ENCODE results near the gene DOK6.
"Not testable (repeated sequence)": the region's sequence is repeated elsewhere in the genome, so short reads cannot be mapped to it uniquely, and the experiment has no call there.

Gene DOK6

DNA sequence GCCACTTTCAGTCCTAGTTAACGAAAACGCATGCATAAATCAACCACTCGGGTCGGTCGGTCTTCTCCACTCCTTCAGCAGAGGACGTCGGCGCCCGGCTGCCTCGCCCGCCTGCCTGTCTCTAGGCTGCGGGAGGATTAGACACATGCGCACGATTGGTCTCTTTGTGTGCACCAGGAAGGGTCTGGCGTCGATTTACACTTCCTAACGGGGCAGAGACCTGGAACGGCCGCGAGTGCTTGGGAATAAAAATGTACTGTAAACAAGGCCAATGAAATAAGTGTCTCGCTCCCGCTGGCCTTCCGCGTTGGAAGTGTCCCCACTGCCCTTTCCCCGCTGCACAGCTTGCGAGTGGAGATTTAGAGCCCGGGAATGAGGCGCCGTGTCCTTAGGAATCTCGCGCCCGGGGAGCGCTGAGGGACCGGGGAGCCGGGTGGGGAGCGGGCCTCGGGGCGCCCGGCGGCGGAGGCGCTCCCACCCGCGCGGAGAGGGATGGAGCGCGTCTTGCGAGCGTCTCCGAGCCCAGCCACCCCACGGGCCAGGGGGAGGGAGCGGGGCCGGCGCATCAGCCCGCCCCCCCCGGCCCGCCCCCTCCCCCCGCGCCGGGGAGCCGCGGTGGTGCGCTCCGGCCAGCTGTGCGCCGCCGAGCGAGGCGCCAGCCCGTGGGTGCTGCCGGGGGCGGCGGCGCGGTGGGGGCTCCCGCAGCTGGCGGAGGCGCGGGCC is at the start of gene DOK6:
Gene DOK6, plus strand, starts transcription at position 636 of the 723 bp plus-strand sequence.
- peak; percentile 7 for DNase-seq

DNA sequence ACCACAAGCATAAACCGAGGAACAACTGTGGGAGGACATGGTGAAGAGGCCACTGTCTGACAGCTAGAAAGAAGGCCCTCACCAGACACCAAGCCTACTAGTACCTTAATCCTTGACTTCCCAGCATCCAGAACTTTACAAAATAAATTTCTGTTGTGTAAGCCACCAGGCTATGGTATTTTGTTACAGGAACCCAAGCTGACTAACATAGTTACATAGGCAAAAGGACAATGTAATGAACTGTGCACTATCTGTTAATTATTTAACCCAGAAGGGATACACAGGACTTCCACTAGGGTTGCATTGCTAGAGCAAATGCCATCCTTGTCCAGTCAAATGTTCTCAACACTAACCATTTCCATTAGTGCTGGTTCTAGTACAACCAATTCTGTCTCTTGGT is 47.7 kb upstream of the DOK6 start:
- DNase-seq, result no peak

DNA sequence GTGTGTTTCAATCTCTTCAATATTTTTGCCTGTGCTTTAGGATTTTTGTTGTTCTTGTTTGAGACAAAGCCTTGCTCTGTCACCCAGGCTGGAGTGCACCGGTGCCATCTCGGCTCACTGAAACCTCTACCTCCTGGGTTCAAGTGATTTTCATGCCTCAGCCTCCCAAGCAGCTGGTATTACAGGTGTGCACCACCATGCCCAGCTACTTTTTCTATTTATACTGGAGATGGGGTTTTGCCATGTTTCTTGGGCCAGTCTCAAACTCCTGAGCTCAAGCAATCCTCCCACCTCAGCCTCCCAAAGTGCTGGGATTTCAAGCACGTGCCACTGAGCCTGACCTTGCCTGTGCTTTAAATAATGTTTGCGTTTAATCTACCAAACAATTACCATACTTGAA is 43.1 kb upstream of the DOK6 start:
- no peak for DNase-seq

DNA sequence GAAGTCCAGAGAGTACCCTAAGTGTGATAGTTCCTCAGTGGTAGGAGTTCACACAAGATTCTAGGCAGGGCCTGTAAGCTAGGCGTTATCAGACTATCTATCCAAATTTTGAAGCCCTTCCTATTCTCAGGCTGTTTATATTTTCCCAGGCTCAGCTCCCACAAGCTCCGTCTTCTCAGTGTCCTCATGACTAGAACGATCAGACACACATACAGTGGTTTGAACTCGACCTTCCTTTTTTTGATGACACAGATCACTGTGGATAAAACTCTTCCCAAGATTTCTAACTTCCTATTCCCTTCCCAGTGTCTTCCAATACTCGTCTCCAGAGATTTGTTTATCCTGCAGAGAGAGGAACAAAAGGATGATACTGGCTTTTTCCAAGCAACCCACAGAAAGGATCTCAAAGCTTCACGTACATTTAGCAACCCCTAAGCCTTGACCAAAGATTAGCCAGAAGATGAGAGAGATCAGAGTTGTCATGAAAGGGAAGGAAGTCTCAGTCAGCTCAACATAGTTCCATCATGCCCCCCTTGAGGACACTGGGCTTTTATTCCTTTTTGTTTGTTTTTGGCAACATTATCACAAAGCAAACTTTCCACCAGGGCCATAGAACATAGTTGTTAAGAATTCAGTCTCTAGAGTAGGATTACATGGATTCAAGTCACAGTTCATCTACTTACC is 42.3 kb upstream of the DOK6 start:
- DNase-seq, result no peak

DNA sequence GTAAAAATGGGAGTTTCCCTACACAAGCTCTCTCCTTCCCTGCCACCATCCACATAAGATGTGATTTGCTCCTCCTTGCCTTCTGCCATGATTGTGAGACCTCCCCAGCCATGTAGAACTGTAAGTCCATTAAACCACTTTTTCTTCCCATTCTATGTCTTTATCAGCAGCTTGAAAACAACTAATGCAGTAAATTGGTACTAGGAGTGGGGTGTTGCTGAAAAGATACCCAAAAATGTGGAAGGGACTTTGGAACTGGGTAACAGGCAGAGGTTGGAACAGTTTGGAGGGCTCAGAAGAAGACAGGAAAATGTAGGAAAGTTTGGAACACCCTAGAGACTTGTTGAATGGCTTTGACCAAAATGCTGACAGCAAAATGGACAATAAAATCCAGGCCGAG is 40.9 kb upstream of the DOK6 start:
- DNase-seq, result not testable (repeated sequence)

DNA sequence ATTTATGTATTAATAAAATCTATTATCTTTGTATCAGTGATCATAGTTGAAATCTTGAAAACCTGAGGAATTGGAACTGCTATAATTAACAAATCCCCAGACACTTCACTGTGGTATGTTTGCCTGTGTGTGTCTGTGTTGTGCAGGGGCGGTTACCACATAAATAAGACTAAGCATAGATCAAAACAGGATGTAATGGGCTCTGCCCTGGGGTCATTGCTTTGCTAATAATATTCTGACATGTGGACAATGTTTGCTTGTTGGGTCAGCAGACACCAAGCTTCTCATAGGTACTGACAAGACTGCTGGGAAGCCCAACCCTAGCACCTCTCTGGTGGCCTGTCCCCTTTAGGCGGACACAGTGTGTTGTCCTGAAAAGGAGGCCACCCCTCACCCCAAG is 35.8 kb upstream of the DOK6 start:
- DNase-seq, result no peak

DNA sequence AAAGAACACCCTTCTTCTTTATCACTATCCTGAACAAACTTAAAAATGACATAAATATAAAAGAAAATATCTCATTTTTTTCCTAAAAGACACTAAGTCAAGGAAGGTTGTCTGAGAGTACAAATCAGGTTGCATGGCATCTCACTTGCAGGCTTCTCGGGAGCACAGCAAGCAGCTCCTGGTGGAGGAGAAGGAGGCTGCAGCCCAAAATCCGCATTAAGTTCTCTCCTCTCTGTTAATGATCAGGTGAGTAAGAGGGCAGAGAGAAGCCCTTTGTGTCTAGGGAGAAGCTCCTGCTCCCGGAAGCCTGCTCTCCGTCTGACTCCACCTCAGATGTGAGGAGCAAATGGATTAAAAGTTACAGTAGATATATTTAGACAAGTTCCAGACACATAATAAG is 35.0 kb upstream of the DOK6 start:
- DNase-seq, result no peak

DNA sequence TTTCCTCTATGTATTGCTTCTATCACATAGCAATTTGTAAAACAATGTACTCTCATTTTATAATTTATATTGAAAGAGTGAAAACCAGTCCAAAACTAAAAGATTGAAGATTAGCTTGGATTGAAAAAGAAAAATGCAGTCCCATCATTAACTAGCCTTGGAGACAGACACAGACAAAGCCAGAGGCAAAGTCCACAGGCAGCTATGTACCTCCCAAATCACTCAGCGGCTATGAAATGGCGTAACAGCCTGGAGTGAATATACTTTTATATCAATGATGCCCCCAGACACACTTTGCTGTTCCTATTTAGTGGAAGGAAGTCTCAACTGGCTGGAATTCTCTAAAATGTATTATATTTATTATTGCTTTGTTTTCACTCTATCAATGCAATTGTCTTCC is 33.6 kb upstream of the DOK6 start:
- no peak for DNase-seq

DNA sequence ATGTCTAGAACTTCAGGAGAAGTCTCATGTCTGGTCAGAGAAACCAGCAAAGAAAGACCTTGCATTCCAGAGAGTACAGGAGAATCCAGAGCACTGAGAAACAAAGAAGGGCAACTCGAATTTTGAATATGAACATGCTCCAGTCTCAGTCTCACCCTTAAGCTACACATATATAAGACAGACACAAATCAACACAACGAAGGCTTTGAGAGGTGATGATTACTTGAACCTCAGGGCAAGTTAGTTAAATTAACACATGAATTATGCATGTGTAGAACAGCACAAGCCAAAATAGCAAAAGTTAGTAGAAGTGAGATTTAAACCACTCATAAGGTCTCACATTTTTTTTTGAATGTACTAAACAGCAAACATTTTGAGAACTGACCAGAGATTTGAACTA is 29.0 kb upstream of the DOK6 start:
- no peak for DNase-seq

DNA sequence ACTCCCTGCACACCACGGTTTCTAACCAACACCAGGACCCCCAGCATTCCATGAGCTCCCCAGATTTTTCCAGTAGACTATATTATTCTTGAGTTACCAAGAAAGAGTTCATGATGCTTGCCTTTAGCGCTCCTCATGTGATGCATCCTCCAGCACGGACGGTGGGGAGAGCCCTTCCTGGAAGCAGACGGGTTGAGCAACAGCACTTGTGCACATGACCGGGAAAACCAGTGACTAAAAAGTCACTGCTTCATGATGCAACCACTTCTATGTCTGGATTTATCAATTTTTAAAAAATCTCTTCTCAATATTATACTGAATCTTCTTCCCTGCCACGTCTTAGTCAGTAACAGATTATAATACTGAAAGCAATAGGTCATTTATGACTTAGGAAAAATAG is 20.4 kb upstream of the DOK6 start:
- DNase-seq, result no peak

DNA sequence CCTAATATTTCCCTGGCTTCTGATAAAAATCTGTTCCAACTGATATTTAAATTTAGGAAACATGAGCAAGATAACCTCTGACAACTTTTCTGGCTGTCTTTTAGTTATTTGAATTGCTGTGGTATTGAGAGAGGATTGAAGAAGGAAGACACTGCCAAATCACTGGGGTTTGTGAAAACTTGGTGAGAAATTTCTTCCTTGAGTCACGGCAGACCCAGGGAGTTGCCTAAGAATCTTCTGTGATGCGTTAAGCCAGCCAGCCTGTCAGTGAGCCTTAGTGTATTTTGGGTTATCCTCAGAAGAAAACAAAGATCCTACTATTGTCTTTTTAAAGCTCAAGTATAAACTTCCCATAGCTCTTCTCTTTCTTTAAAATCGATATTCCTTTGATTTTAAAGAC is 17.5 kb upstream of the DOK6 start:
- no peak for DNase-seq

DNA sequence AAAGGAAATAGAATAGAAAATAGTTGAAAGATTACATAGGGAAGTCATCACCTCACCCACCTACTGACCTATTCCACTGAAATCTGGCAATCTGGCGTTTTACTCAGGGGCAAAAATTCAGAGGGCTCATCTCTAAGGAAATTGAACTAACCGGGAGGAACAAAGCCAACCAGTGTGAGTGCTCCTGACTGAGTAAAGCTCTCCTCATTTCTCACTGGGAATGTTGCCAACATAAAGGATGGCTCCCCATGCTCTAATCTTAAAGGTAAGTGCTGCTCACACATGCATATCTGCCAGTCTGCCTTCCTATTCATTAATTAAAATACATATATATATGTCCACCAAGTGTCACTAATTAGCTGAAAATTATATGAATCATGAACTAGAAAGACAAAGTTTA is 13.5 kb upstream of the DOK6 start:
- no peak for DNase-seq

DNA sequence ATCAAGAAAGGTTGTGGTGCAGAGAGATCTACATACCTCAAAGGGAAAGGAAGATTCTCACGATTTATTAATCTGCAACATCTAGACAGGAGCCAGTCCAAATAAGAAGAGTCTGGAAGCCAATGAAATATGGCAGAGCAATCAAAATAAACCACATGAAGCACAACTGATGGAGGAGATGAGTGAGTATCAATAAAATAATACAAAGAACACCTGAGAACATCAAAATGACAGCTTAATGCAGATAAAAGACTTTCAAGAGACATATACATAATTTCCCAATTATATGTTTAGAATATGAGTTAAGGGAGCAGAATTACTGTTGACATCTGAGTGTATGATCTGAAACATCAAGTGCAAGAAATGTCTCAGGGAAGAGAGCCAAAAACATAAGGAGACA is 12.5 kb upstream of the DOK6 start:
- no peak for DNase-seq

DNA sequence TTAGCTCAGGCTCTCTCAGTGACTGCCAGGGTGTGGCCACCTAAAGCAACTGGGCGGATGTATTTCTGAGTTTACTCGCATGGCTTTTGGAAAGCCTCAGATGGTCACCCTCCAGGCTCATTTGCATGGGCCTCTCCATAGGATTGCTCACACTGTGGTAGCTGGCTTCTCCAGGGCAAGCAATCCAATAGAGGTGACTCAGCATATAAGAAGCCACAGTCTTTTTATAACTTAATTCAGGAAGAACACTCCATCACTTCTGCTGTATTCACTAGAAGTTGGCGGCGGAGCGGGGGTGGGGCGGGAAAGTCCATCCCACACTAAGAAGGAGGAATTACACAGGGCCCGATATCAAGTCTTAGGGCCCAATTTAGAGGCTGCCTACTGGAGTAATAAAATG is 3.6 kb upstream of the DOK6 start:
- DNase-seq, result no peak

DNA sequence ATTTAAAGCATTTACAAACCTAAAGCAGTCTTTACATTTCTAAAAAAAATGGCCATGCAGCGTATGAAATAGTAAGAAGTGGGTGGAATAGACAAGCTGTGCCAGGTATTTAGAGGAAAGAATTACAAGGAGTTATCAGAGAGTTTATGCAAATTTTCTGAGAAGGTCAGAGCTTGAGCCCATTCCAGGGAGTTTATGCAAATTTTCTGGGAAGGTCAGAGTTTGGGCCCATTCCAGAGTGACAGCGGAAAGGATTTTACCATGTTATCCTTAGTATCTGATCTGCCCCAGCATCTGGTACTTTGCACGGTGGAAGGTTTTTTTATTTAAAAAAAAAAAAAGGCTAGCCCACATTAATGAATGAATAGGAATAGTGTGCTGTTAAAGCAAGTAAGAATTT is 1.4 kb upstream of the DOK6 start:
- no peak for DNase-seq

DNA sequence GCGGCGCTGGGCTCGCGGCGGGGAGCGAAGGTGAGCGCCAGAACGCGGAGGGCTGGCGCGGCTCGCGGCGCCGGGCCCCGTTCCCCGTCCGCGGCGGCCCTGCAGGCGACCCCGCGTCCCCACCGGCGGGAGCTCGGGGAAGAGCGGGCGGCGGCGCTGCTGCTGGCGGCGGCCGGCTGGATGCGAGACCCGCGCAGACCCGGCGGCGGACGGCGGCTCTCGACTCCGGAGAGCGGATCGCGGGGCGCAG is 213 bp downstream of the DOK6 start:
- no peak for DNase-seq

DNA sequence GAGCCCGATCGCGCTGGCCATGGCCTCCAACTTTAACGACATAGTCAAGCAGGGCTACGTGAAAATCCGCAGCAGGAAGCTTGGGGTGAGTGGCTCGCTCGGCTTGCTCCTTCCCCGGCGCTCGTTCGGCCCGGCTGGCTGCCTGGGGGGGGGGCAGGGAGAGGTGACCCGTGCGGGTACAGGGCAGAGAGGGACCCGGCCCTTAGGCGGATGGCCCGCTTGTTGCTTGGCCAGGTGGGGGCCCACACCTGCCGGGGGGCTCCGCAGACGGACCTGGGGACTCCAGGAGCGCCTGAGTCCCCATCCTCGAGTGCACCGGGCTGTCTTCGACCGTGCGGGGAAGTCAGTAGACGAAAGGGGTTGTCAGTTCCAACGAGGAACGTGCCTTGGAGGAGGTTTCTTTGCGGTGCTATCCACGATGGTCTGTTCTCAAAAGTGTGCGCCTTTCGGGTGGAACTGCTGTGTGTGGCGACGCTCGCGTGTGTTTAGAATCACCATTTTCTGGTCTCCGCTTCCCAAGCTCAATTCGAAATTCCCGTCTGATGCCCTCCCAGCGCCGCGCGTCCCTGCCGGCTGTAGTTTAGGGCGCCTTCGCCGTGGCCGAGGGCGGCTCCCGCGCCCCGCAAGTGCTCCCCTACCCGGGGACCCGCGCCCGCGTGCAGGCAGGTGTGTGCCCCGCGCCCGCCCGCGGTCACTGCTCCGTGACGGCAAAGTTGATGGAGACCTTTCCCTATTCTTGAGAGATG is 711 bp downstream of the DOK6 start:
- peak; percentile 0 for DNase-seq

DNA sequence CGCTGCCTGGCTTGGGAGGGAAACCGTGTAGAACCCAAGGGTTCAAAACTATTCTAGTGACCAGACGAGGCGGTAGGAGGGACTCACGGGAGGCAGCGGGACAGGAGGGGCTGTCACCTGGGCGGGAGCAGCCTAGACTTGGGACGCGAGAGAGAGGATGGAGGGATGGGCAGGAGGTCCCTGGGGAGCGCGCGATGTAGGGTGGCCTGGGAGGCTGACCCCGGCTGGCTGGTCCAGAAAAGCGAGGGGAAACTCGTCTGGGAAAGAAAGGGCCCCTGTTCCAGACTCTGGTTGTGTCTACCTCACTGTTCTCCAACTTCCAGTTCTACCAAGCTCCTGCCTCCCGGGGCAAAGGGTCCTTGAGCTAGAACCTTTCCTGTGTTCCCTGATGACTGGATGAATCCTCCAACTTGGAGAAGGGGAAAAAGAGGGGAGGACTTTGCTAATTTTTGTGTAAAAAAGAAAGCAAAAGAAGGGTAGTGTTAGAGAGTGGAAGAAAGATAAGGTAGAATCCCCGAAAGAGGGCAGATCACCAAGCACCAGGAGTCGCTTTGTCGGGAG is 1.4 kb downstream of the DOK6 start:
- no peak for DNase-seq

DNA sequence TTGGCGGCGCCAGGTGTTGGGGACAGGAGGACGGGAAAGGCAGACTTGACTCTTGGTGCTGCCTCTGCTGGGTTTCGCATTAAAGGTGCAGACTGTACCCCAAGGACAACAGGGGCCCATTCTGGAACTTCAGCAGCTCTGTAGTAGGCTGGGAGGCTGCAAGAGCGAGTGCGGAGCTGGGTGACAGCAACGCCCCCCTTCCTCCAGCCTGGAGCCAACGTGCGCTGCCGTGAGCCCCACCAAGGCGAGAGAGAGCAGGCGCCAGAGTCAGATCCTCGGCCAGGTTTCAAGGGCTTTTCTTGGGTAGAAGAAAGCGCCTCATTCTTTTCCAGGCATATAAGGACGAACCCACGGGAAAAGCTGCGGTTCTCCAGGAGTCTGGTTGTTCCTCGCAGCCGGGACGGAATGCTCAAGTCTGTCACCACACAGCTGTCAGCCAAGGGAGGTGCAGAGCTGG is 1.9 kb downstream of the DOK6 start:
- no peak for DNase-seq

DNA sequence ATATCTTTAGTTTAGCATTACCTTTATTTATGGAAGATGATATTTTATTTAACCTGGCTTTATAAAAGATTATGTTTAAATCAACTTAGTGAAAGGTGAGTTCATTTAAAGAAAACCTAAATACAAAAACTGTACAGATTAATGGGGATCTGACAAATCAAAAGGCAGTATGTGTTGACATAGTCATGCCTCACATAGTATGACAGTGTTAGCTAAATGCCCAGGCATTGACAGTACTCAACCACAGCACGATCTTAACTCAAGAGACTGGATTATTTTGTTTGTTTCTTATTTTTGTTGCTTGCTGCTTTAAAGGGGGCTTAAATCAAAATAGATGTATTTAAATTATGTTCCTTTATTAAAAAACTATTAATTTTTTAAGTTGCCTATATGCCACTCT is 7.8 kb downstream of the DOK6 start:
- DNase-seq, result no peak

DNA sequence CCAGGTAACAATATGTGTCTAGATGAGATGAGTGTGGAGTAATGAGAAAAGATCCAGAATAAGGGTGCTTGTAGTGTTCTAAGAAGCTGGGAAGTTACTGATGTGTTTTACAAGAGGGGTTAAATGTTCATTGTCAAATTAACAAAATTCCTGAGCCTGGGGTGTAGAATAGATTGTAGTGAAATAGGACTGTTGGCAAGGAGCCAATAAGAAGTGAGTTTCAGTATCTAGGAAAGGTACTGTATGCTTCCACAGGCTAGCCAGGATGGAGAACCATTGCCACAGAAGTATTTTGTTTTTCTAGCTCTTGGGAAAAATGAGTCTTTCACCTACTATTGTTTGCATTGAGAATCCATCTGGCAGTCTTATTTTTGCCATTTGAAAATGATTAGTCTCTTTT is 10.5 kb downstream of the DOK6 start:
- DNase-seq, result no peak

DNA sequence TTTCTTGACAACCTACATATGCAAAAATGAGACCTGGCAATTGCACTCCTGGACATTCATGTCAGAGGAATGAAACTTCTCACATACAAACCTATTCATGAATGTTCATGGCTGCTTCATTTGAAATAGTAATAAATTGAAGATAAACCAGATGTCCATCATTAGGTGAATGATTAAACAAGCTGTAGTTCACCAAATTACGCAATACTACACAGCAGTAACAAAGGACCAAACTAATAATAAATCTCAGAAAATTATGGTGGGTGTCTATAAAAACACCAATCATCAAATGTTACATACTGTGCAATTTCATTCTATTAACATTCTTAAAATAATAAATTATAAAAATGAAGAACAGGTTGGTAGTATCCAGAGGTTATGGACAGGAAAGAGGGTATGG is 13.5 kb downstream of the DOK6 start:
- DNase-seq, result no peak

DNA sequence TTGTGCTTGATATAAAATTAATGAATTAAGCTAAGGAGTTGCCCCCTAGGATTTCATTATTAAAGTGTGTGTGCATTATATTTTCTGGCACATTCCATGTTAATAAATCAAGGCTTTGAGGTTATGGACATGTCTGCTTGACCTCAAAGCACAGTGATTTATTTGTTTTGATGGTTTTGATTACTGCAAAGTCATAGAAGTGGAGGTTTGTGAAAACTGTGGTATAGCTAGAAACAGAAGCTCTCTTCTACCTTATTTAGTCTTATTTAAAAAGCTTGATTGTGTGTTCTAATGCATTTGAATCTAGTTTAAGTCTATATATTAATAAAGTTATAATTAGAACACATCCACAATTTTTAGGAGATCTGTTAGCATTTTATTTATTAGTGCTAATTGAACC is 32.2 kb downstream of the DOK6 start:
- no peak for DNase-seq

DNA sequence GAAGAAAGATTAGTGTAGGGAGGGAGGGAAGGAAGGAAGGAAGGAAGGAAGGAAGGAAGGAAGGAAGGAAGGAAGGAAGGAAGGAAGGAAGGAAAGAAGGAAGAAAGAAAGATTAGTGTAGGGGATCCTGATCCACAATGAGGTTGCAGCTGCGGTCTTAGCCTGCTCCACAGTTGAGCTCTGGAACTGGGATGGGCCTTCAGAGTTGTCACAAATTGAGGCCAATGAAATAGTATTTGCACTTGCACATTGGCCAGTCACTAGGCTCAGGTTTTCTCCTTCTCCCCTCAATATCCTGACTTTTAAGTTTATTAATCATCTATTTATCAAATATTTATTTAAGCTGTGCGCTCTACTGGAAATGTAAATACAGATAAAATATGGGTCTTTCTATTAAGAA is 34.3 kb downstream of the DOK6 start:
- no peak for DNase-seq
